ENCODE measurements around the gene GSAP. TPM values are rescaled to one million over a fixed set of nuclear protein-coding genes. Genes with fewer than 3 reads are reported as not detected.

The GSAP gene
- total RNA-seq, 1 experiment from 2014 or later: 25.7 TPM

DNA sequence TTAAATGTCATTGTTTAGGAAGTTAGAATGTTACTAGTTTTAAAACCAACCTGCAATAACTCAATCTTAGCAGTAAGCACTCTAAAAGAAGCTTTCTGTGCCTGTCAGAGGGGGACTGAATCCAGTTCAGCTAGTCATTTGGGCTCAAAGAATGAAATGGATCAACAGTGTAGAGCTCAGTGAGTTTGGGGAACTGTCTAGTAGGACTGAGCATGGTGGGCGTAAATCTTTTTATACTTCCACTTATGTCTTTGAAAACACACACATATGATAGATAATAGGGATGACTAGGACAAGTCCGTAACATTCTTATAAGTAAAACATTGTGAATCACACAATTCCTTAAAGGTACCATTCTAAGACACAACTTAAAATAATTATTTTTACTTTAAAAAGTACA lies 11.5 kb downstream of the GSAP start:
- no peaks in the 10 kb centered on the region for H3K36me3 ChIP-seq (ENCODE audit: control insufficient read depth, insufficient read depth, low read length)
- CTCF ChIA-PET: no interaction called here
- TF ChIP-seq, protein P1, sequence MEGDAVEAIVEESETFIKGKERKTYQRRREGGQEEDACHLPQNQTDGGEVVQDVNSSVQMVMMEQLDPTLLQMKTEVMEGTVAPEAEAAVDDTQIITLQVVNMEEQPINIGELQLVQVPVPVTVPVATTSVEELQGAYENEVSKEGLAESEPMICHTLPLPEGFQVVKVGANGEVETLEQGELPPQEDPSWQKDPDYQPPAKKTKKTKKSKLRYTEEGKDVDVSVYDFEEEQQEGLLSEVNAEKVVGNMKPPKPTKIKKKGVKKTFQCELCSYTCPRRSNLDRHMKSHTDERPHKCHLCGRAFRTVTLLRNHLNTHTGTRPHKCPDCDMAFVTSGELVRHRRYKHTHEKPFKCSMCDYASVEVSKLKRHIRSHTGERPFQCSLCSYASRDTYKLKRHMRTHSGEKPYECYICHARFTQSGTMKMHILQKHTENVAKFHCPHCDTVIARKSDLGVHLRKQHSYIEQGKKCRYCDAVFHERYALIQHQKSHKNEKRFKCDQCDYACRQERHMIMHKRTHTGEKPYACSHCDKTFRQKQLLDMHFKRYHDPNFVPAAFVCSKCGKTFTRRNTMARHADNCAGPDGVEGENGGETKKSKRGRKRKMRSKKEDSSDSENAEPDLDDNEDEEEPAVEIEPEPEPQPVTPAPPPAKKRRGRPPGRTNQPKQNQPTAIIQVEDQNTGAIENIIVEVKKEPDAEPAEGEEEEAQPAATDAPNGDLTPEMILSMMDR (IDR thresholded peaks at IDR 0.05; ENCODE audit: insufficient read depth in 1 of 2, low read depth in 1 of 2, low read length in 1 of 2, severe bottlenecking in 1 of 2, unreplicated experiment in 1 of 2): no peak
- Mint-ChIP-seq H3K27me3 (ENCODE audit: insufficient read depth, unreplicated experiment) (no peaks in the 10 kb centered on the region), H3K4me1 (ENCODE audit: low read depth, unreplicated experiment) (peaks cover 26% of the 10 kb centered on the region), H3K36me3 (ENCODE audit: insufficient read depth, unreplicated experiment) (peaks cover 11% of the 10 kb centered on the region), H3K4me3 (ENCODE audit: unreplicated experiment) (no peak overlapping the region), H3K27ac (ENCODE audit: unreplicated experiment) (no peak overlapping the region), H3K9me3 (ENCODE audit: unreplicated experiment) (no peaks in the 10 kb centered on the region)
- H3K4me3 ChIP-seq (ENCODE audit: low read depth, low read length): no peak overlapping the region
- POLR2A ChIA-PET: no interaction called here
- intact Hi-C loops (cut with micrococcal nuclease; ENCODE audit: unreplicated experiment): no loop called here
- DNase-seq: no peak
- no TSS peak for BruUV-seq (replicated peaks)
- H3K27me3 ChIP-seq (replicated peaks; ENCODE audit: control insufficient read depth, insufficient read depth, low read length): no peaks in the 10 kb centered on the region
- H3K9me3 ChIP-seq: no peaks in the 10 kb centered on the region
- peaks cover 18% of the 10 kb centered on the region for H3K4me1 ChIP-seq

DNA sequence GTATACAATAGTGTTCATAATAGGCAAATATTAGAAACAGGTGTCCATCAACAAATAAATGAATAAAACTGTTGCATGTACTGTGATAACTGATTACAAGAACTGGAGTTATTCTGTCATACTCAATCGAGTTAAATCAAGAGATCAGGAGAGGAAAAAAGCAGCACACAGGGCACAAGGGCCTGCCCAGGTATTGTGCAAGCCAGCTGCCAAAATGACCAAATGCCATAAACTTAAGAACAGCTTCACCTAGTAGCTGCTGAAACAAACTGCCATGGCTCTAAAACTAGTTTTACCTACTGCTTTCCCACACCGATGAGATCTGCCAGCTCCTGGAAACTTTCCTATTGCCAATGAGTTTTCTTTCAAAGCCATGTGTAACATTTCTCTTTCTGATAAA lies 12.2 kb downstream of the GSAP start:
- no peaks in the 10 kb centered on the region for H3K9me3 Mint-ChIP-seq (ENCODE audit: unreplicated experiment)
- ChIA-PET POLR2A (no interaction called here), CTCF (no interaction called here)
- Histone ChIP-seq H3K27me3 (replicated peaks; ENCODE audit: control insufficient read depth, insufficient read depth, low read length) (no peaks in the 10 kb centered on the region), H3K4me3 (ENCODE audit: low read depth, low read length) (no peak overlapping the region), H3K36me3 (ENCODE audit: control insufficient read depth, insufficient read depth, low read length) (no peaks in the 10 kb centered on the region), H3K9me3 (no peaks in the 10 kb centered on the region), H3K4me1 (peaks cover 11% of the 10 kb centered on the region)
- H3K27ac Mint-ChIP-seq (ENCODE audit: unreplicated experiment): no peak overlapping the region
- intact Hi-C loops (cut with micrococcal nuclease; ENCODE audit: unreplicated experiment): no loop called here
- no peak for DNase-seq
- TF ChIP-seq, protein P1 (IDR thresholded peaks at IDR 0.05; ENCODE audit: insufficient read depth in 1 of 2, low read depth in 1 of 2, low read length in 1 of 2, severe bottlenecking in 1 of 2, unreplicated experiment in 1 of 2): no peak
- no TSS peak for BruUV-seq (replicated peaks)
- H3K4me3 Mint-ChIP-seq (ENCODE audit: unreplicated experiment): no peak overlapping the region
- H3K36me3 Mint-ChIP-seq (ENCODE audit: insufficient read depth, unreplicated experiment): peaks cover 11% of the 10 kb centered on the region
- no peaks in the 10 kb centered on the region for H3K27me3 Mint-ChIP-seq (ENCODE audit: insufficient read depth, unreplicated experiment)
- peaks cover 22% of the 10 kb centered on the region for H3K4me1 Mint-ChIP-seq (ENCODE audit: low read depth, unreplicated experiment)

DNA sequence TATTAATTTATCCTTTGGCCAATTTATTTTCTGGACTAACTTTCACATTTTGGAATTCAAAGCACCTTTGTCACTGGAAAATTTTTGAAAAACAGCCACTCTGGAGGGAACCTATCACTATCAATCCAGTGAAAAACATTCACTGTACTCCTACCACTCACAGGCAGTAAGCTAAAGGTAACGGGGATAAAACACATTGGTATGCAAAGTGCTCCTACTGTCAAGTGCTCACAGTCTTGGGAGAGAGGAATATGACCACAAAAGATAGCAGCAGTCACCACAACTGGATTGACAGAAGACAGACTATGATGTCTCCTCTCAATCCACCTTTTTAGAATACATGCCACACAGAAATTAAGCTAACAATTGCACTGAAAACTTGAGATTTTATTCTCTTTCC lies 13.3 kb downstream of the GSAP start:
- Mint-ChIP-seq H3K4me3 (ENCODE audit: unreplicated experiment) (no peak overlapping the region), H3K36me3 (ENCODE audit: insufficient read depth, unreplicated experiment) (peaks cover 5% of the 10 kb centered on the region), H3K4me1 (ENCODE audit: low read depth, unreplicated experiment) (peaks cover 15% of the 10 kb centered on the region), H3K9me3 (ENCODE audit: unreplicated experiment) (no peaks in the 10 kb centered on the region), H3K27ac (ENCODE audit: unreplicated experiment) (no peak overlapping the region), H3K27me3 (ENCODE audit: insufficient read depth, unreplicated experiment) (no peaks in the 10 kb centered on the region)
- ChIA-PET POLR2A (no interaction called here), CTCF (no interaction called here)
- Histone ChIP-seq H3K27me3 (replicated peaks; ENCODE audit: control insufficient read depth, insufficient read depth, low read length) (no peaks in the 10 kb centered on the region), H3K4me1 (peaks cover 6% of the 10 kb centered on the region), H3K4me3 (ENCODE audit: low read depth, low read length) (no peak overlapping the region), H3K36me3 (ENCODE audit: control insufficient read depth, insufficient read depth, low read length) (no peaks in the 10 kb centered on the region), H3K9me3 (no peaks in the 10 kb centered on the region)
- TF ChIP-seq, protein P1 (IDR thresholded peaks at IDR 0.05; ENCODE audit: insufficient read depth in 1 of 2, low read depth in 1 of 2, low read length in 1 of 2, severe bottlenecking in 1 of 2, unreplicated experiment in 1 of 2): no peak
- BruUV-seq (replicated peaks): no TSS peak
- intact Hi-C loops (cut with micrococcal nuclease; ENCODE audit: unreplicated experiment): no loop called here
- DNase-seq: no peak

Data from Caco-2 (cell line).